ENCODE results near the gene IDH1.
A peak's percentile ranks its signal among the peaks of the same experiment; 100 is the strongest.

IDH1 gene

DNA sequence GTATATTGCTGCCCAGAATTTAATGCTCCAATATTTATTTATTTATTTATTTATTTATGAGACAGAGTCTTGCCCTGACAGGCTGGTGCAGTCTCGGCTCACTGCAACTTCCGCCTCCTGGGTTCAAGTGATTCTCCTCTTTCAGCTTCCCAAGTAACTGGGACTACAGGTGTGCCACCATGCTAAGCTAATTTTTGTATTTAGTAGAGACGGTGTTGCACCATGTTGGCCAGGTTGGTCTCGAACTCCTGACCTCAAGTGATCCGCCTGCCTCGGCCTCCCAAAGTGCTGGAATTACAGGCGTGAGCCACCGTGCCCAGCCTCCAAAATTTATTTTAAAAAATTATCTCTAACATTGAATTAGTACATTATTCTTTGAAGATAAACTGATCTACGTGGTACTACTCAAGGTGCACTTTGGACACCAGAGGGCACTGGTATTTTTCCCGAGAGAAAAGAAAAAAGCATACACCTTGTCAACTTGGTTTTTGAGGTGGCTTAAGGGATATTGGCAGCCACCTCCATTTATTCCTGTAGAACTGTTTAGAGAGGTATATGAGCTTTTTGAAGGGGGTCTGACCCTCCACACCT is 1.4 kb upstream of the IDH1 start:
- in situ Hi-C loops (cut with HindIII; ENCODE audit: low sequenced_read_pairs) = no loop called here
- no peak for DNase-seq (ENCODE audit: low read depth, low spot score)
- TF ChIP-seq, protein P1, sequence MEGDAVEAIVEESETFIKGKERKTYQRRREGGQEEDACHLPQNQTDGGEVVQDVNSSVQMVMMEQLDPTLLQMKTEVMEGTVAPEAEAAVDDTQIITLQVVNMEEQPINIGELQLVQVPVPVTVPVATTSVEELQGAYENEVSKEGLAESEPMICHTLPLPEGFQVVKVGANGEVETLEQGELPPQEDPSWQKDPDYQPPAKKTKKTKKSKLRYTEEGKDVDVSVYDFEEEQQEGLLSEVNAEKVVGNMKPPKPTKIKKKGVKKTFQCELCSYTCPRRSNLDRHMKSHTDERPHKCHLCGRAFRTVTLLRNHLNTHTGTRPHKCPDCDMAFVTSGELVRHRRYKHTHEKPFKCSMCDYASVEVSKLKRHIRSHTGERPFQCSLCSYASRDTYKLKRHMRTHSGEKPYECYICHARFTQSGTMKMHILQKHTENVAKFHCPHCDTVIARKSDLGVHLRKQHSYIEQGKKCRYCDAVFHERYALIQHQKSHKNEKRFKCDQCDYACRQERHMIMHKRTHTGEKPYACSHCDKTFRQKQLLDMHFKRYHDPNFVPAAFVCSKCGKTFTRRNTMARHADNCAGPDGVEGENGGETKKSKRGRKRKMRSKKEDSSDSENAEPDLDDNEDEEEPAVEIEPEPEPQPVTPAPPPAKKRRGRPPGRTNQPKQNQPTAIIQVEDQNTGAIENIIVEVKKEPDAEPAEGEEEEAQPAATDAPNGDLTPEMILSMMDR (IDR thresholded peaks at IDR 0.05; ENCODE audit: low read depth, low read length) = peak; percentile 36
- H3K4me3 ChIP-seq (ENCODE audit: low read depth, low read length) = no peak overlapping the region

DNA sequence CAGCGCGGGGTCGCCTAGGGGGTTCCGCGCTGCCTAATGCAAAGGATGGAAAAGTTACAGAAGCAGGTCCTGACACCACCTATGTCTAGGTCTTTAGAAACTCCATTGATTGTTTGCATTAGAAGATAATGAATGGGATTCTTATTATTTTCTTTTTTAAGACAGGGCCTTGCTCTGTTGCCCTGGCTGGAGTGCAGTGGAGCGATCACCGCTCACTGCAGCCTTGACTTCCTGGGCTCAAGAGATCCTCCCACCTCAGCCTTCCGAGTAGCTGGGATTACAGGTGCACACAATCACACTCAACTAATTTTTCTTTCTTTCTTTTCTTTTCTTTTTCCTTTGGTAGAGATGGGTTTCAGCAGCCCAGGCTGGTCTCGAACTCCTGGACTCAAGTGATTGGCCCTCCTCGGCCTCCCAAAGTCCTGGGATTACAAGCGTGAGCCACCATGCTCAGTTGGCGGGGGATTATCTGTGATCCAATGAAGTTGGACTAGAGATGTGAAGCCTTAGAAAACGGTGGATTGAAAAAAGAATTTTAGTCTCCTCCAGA is 761 bp upstream of the IDH1 start:
- in situ Hi-C loops (cut with HindIII; ENCODE audit: low sequenced_read_pairs) = no loop called here
- TF ChIP-seq, protein P1 (IDR thresholded peaks at IDR 0.05; ENCODE audit: low read depth, low read length) = no peak
- no peak for DNase-seq (ENCODE audit: low read depth, low spot score)
- H3K4me3 ChIP-seq (ENCODE audit: low read depth, low read length) = peak overlapping the region; percentile 96

DNA sequence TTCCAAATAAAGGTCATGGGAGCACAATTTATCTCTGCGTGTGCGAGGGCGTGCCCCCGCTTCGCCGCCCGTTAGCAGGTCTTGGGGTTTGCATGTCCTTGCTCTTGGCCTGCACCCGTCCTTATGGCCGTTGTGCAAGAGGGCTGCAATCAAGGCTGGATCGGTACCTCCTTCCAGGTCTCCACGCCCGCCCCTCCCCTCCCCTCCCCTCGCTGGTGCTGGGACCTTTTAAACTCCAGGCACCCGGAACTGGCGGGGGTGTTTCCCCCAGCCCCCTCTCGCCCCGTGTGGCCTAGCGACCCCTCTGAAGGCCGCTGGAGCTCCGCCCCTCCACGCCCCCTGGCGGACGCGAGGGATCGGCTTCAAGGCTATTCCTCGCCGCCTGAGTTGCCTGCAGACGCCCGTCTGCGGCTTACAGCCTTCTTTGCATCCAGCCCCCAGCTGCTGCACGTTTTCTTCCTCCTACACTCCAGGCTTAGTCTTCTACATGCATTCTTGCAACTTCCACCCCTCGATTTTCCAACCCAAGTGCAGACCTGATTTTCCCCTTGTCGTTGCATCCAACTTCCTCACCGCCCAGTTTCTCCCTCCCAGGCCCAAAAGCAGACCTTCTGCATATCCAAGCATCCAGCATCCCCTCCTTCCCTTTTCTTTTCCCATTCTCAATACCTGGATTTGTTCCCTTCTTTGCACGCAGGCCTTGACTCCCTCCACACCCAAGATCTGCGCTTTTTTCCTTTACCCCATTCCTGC is 577 bp downstream of the IDH1 start:
- peak overlapping the region; percentile 96 for H3K4me3 ChIP-seq (ENCODE audit: low read depth, low read length)
- in situ Hi-C loops (cut with HindIII; ENCODE audit: low sequenced_read_pairs) = no loop called here
- TF ChIP-seq, protein P1 (IDR thresholded peaks at IDR 0.05; ENCODE audit: low read depth, low read length) = peak; percentile 88
- peak; percentile 82 for DNase-seq (ENCODE audit: low read depth, low spot score)

DNA sequence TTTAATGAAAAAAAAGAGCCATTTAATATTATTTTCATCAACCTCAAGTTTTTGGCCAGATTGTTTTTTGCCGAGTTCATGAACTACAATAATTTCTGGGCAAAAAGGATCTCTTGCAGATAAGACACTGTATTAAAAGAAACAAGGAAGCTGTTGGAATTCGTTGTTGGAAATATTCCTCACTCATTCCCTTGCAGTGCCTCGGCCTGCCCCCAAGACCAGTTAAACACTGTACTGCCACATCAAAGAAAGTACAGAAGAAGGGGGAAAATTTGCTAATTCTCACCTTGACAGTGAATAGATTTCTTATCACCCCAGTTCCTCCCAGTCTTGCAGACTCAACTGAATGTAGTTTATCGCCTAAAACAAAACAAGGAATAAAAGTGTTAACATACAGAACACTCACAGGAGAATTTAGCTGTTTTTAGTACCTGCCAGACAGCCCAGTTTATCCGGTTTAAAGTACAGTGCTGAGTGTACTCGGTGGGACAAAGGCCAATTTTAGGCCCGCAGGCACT is 1.2 kb downstream of the IDH1 start:
- TF ChIP-seq, protein P1 (IDR thresholded peaks at IDR 0.05; ENCODE audit: low read depth, low read length) = no peak

DNA sequence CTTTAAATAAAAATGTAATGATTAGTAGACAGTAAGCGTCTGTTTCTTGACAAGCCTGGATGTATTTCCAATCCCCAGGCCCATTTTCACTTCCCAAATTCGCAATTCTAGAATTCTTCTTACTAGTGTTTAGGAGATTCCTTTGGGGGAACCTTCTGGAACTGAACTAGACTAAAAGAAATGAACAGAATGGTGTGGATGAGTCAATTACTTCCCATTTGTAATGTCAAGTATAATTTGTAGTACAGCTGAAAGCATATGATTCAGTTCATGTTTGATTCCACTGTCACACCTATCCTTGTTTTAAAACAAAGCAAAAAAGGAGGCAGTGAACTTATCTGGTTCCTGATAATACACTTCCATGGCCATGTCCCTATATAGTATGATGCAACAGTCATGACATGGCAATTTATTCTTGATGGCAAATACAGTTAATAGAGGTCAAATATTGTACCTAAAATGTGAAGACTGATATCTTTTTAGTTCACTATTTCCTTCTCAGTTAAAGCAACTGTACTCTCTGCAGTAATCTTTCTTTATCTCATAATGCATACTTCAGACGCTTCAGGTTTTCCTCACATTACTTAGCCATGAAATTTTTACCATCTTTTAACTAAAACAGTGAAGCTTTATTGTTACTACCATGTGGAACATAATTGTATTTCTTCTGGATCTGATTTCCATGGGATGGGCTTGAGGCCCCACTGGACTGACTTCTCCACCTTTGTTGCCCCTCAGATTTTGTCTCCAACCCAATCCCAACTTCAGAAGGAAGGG is 2.0 kb downstream of the IDH1 start:
- in situ Hi-C loops (cut with HindIII; ENCODE audit: low sequenced_read_pairs) = no loop called here
- DNase-seq (ENCODE audit: low read depth, low spot score) = no peak
- H3K4me3 ChIP-seq (ENCODE audit: low read depth, low read length) = no peak overlapping the region
- TF ChIP-seq, protein P1 (IDR thresholded peaks at IDR 0.05; ENCODE audit: low read depth, low read length) = no peak

More for the DNA sequence above, 1.2 kb downstream of the IDH1 start:
- in situ Hi-C loops (cut with HindIII; ENCODE audit: low sequenced_read_pairs) = no loop called here
- no peak for DNase-seq (ENCODE audit: low read depth, low spot score)
- peak overlapping the region; percentile 96 for H3K4me3 ChIP-seq (ENCODE audit: low read depth, low read length)

DNA sequence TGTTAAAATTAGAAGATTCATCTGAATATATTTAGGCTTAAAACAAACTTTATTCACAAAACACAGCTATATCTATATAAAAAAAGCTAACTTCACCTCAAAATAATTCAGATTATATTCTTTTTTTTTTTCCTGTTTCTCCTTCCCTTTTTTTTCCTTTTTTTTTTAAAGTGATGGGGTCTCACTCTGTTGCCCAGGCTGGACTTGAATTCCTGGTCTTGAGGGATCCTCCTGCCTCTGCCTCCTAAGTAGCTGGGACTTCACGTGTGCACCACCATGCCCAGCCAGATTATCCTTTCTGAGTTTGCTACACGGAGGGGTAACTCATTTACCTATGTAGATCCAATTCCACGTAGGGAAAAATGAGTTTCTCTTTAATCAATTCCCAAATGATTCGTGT is 3.8 kb downstream of the IDH1 start:
- in situ Hi-C loops (cut with HindIII; ENCODE audit: low sequenced_read_pairs) = no loop called here
- no peak overlapping the region for H3K4me3 ChIP-seq (ENCODE audit: low read depth, low read length)
- TF ChIP-seq, protein P1 (IDR thresholded peaks at IDR 0.05; ENCODE audit: low read depth, low read length) = no peak
- no peak for DNase-seq (ENCODE audit: low read depth, low spot score)

Data from astrocyte of the spinal cord (primary cell).